ENCODE measurements around the gene HEPACAM. TPM values are rescaled to one million over a fixed set of nuclear protein-coding genes. Genes with fewer than 3 reads are reported as not detected.

Gene HEPACAM
- total RNA-seq, 2 donors from 2014 or later, result not detected

GRCh38 chr11:124937336-124937935 lies 1.6 kb upstream of the HEPACAM start:
- Histone ChIP-seq H3K4me3 (ENCODE audit: low read length) (no peak overlapping the region), H3K36me3 (ENCODE audit: control insufficient read depth, insufficient read depth, low read length) (no peaks in the 10 kb centered on the region), H3K27me3 (ENCODE audit: control insufficient read depth, insufficient read depth, low read length, poor library complexity, severe bottlenecking) (peaks cover 32% of the 10 kb centered on the region), H3K9ac (ENCODE audit: extremely low read depth, low read length, poor library complexity, severe bottlenecking) (no peak overlapping the region), H3K27ac (ENCODE audit: low read depth, low read length) (no peak overlapping the region), H3K4me1 (ENCODE audit: control insufficient read depth, insufficient read depth, low read length) (no peaks in the 10 kb centered on the region), H3K9me3 (ENCODE audit: control insufficient read depth, low read length) (no peaks in the 10 kb centered on the region)
- H3K4me3 Mint-ChIP-seq, result no peak overlapping the region
- DNase-seq, result no peak
- no peaks in the 10 kb centered on the region for H3K4me1 Mint-ChIP-seq
- H3K27me3 Mint-ChIP-seq (ENCODE audit: insufficient read depth), result peaks cover 37% of the 10 kb centered on the region
- H3K36me3 Mint-ChIP-seq (ENCODE audit: low read depth), result no peaks in the 10 kb centered on the region
- WGBS, 2 experiments (ENCODE audit: insufficient coverage in 1 of 2, insufficient read length in 1 of 2), result 84% methylated on average over 3 of the region's 3 CpGs; no CpG with 5 or more reads in 1 of the 2 experiments
- no peaks in the 10 kb centered on the region for H3K9me3 Mint-ChIP-seq
- H3K27ac Mint-ChIP-seq, result no peak overlapping the region
- TF ChIP-seq, protein P1, sequence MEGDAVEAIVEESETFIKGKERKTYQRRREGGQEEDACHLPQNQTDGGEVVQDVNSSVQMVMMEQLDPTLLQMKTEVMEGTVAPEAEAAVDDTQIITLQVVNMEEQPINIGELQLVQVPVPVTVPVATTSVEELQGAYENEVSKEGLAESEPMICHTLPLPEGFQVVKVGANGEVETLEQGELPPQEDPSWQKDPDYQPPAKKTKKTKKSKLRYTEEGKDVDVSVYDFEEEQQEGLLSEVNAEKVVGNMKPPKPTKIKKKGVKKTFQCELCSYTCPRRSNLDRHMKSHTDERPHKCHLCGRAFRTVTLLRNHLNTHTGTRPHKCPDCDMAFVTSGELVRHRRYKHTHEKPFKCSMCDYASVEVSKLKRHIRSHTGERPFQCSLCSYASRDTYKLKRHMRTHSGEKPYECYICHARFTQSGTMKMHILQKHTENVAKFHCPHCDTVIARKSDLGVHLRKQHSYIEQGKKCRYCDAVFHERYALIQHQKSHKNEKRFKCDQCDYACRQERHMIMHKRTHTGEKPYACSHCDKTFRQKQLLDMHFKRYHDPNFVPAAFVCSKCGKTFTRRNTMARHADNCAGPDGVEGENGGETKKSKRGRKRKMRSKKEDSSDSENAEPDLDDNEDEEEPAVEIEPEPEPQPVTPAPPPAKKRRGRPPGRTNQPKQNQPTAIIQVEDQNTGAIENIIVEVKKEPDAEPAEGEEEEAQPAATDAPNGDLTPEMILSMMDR (conservative IDR thresholded peaks at IDR 0.05), result no peak

DNA sequence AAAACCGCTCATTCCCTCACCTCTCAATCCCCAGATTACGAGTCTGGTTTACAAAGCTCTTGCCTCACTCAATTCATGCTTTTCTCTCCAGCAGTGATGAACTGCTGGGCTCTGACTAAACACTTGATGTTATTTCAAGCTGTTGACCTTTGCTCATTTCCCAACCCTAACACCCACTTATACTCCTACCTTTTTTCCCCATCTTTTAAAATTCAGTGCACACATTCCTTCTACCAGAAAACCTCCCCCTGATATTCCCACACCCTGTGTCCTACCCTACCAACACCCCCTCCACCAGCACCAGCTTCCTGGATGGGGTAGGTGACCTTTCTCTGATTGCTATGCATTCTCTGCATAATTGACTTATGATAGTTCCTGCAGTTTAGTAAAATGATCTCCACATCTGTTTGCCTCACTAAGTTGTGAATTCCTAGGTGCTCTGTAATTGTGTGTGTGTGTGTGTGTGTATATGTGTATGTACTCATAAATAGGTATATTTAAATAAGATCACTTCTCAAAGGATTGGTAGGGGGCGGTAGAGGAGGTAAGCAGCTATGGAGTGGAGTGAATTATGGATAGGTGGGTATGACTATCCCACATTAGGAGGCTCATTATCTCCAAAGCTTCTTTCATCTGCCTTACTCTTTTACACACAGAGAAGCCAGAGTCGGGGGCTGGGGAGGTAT lies 842 bp downstream of the HEPACAM start:
- WGBS, 2 experiments (ENCODE audit: insufficient coverage in 1 of 2, insufficient read length in 1 of 2), result 79 to 86% methylated on average over 2 to 3 of the region's 4 CpGs
- H3K36me3 ChIP-seq (ENCODE audit: control insufficient read depth, insufficient read depth, low read length), result no peaks in the 10 kb centered on the region
- TF ChIP-seq, protein P1 (conservative IDR thresholded peaks at IDR 0.05), result peak; percentile 41
- Mint-ChIP-seq H3K36me3 (ENCODE audit: low read depth) (no peaks in the 10 kb centered on the region), H3K9me3 (no peaks in the 10 kb centered on the region), H3K4me3 (no peak overlapping the region), H3K27ac (no peak overlapping the region), H3K27me3 (ENCODE audit: insufficient read depth) (peaks cover 29% of the 10 kb centered on the region), H3K4me1 (no peaks in the 10 kb centered on the region)
- H3K9me3 ChIP-seq (ENCODE audit: control insufficient read depth, low read length), result no peaks in the 10 kb centered on the region
- no peak overlapping the region for H3K27ac ChIP-seq (ENCODE audit: low read depth, low read length)
- H3K27me3 ChIP-seq (ENCODE audit: control insufficient read depth, insufficient read depth, low read length, poor library complexity, severe bottlenecking), result peaks cover 27% of the 10 kb centered on the region
- H3K4me3 ChIP-seq (ENCODE audit: low read length), result no peak overlapping the region
- no peaks in the 10 kb centered on the region for H3K4me1 ChIP-seq (ENCODE audit: control insufficient read depth, insufficient read depth, low read length)
- DNase-seq, result no peak
- H3K9ac ChIP-seq (ENCODE audit: extremely low read depth, low read length, poor library complexity, severe bottlenecking), result no peak overlapping the region

GRCh38 chr11:124930799-124931198 lies 5.0 kb downstream of the HEPACAM start:
- no peak overlapping the region for H3K9ac ChIP-seq (ENCODE audit: extremely low read depth, low read length, poor library complexity, severe bottlenecking)
- Mint-ChIP-seq H3K27ac (no peak overlapping the region), H3K9me3 (no peaks in the 10 kb centered on the region), H3K4me1 (no peaks in the 10 kb centered on the region), H3K4me3 (no peak overlapping the region), H3K27me3 (ENCODE audit: insufficient read depth) (peaks cover 24% of the 10 kb centered on the region), H3K36me3 (ENCODE audit: low read depth) (no peaks in the 10 kb centered on the region)
- H3K27ac ChIP-seq (ENCODE audit: low read depth, low read length), result no peak overlapping the region
- H3K4me1 ChIP-seq (ENCODE audit: control insufficient read depth, insufficient read depth, low read length), result no peaks in the 10 kb centered on the region
- no peaks in the 10 kb centered on the region for H3K9me3 ChIP-seq (ENCODE audit: control insufficient read depth, low read length)
- no peaks in the 10 kb centered on the region for H3K36me3 ChIP-seq (ENCODE audit: control insufficient read depth, insufficient read depth, low read length)
- TF ChIP-seq, protein P1 (conservative IDR thresholded peaks at IDR 0.05), result no peak
- H3K27me3 ChIP-seq (ENCODE audit: control insufficient read depth, insufficient read depth, low read length, poor library complexity, severe bottlenecking), result peaks cover 3% of the 10 kb centered on the region
- 100% methylated on average over 1 of the region's 3 CpGs; no CpG with 5 or more reads in 1 of the 2 experiments for WGBS, 2 experiments (ENCODE audit: insufficient coverage in 1 of 2, insufficient read length in 1 of 2)
- no peak overlapping the region for H3K4me3 ChIP-seq (ENCODE audit: low read length)
- no peak for DNase-seq
